A549 (cell line): ENCODE data around the gene NAA38. TPM values are rescaled to one million over a fixed set of nuclear protein-coding genes. Genes with fewer than 3 reads are reported as not detected.
A peak's percentile ranks its signal among the peaks of the same experiment; 100 is the strongest.
"Not testable (repeated sequence)": the region's sequence is repeated elsewhere in the genome, so short reads cannot be mapped to it uniquely, and the experiment has no call there.

Experiments used
- ATAC-seq, 2 experiments: fragments of 200-7000 bp in 1 of 2; fragments of >200 bp in 1 of 2; cut with Nextera tagmentation in 1 of 2; cut with Tn5 transposase in 1 of 2; 3 replicates each; pipeline versions ENCODE4 v1.8.0 to v1.9.1; 2018 to 2020; ENCODE audit warnings: mild to moderate bottlenecking in 1 of 2, moderate library complexity in 1 of 2
- CTCF ChIA-PET: fragments of 300-600 bp; sonication (Branson Sonifier 250); formaldehyde crosslinking; extraction: SDS; loops from one replicate; lab custom pipeline; 2021; ENCODE audit warnings: antibody characterized with exemption, inconsistent platforms; lab: Yijun Ruan, JAX
- POLR2A ChIA-PET: fragments of 350-600 bp; formaldehyde crosslinking; extraction: SDS; loops from one replicate; lab custom pipeline; 2021; ENCODE audit warnings: antibody characterized with exemption, inconsistent platforms; lab: Yijun Ruan, JAX
- DNase-seq, 2 experiments: peaks; one replicate each; pipeline versions ENCODE4 v3.0.0 to v3.0.0-alpha.2; 2011 to 2016; ENCODE audit warnings: low read depth in 1 of 2, low spot score in 1 of 2
- FAIRE-seq: peaks from 2 replicates; lab custom pipeline; 2011; peaks lifted over from hg19 to GRCh38; lab: Jason Lieb, UNC
- H3K27ac ChIP-seq, 2 experiments: fragments of >200 bp; sonication (Bioruptor Twin); formaldehyde crosslinking; 3 replicates each; pipeline ENCODE4 v1.5.1; 2016 to 2017
- H3K4me1 ChIP-seq: fragments of >200 bp; sonication (Bioruptor Twin); formaldehyde crosslinking; 3 replicates; pipeline ENCODE4 v1.6.1; 2016
- H3K4me2 ChIP-seq: fragments of >200 bp; sonication (Bioruptor Twin); formaldehyde crosslinking; 3 replicates; pipeline ENCODE4 v1.6.1; 2016
- H3K4me3 ChIP-seq: fragments of >200 bp; sonication (Bioruptor Twin); formaldehyde crosslinking; 3 replicates; pipeline ENCODE4 v1.5.1; 2016
- H3K9me3 ChIP-seq: fragments of >200 bp; sonication (Bioruptor Twin); formaldehyde crosslinking; 3 replicates; pipeline ENCODE4 v1.6.1; 2016
- CBX2 ChIP-seq: fragments of 200-600 bp; sonication (generic); IDR thresholded peaks from 2 replicates; pipeline ENCODE4 v1.6.1; 2016; ENCODE audit warnings: low read depth, mild to moderate bottlenecking, borderline replicate concordance
- CBX8 ChIP-seq: fragments of 200-600 bp; sonication (generic); IDR thresholded peaks from 2 replicates; pipeline ENCODE4 v1.6.1; 2016
- CEBPB ChIP-seq, 2 experiments: fragments of >200 bp in 1 of 2; sonication (Bioruptor Twin) in 1 of 2; formaldehyde crosslinking in 1 of 2; IDR thresholded peaks; 2 replicates each; pipeline ENCODE4 v1.6.1; 2012 to 2016
- EP300 ChIP-seq, 2 experiments: fragments of >200 bp; sonication (Bioruptor Twin); formaldehyde crosslinking; IDR thresholded peaks; 2 replicates in 1 of 2; 3 replicates in 1 of 2; pipeline ENCODE4 v1.6.1; 2016 to 2017
- HDAC2 ChIP-seq: fragments of 200-600 bp; sonication (generic); IDR thresholded peaks from 2 replicates; pipeline ENCODE4 v1.6.1; 2016
- HOXB13 ChIP-seq: fragments of 250-450 bp; sonication (Bioruptor Pico); IDR thresholded peaks from 2 replicates; pipeline ENCODE4 v1.5.0; 2020; ENCODE audit warnings: low read depth, mild to moderate bottlenecking, moderate library complexity
- JUN ChIP-seq, 2 experiments: fragments of >200 bp; sonication (Bioruptor Twin); formaldehyde crosslinking; IDR thresholded peaks; 2 replicates in 1 of 2; 3 replicates in 1 of 2; pipeline ENCODE4 v1.6.1; 2016 to 2017
- KDM1A ChIP-seq: fragments of 200-600 bp; sonication (generic); IDR thresholded peaks from 2 replicates; pipeline ENCODE4 v1.6.1; 2016; ENCODE audit warnings: low read depth, mild to moderate bottlenecking
- KDM5A ChIP-seq: fragments of 200-600 bp; sonication (generic); IDR thresholded peaks from 2 replicates; pipeline ENCODE4 v1.6.1; 2016; ENCODE audit warnings: antibody characterized with exemption, mild to moderate bottlenecking
- NPAS2 ChIP-seq: fragments of 250-450 bp; sonication (Bioruptor Pico); IDR thresholded peaks from 2 replicates; pipeline ENCODE4 v1.8.0; 2022; ENCODE audit warnings: mild to moderate bottlenecking, moderate library complexity, borderline replicate concordance
- RAD21 ChIP-seq, 2 experiments: fragments of >200 bp in 1 of 2; sonication (Bioruptor Twin) in 1 of 2; formaldehyde crosslinking in 1 of 2; IDR thresholded peaks in 1 of 2; conservative IDR thresholded peaks in 1 of 2; 2 replicates in 1 of 2; 3 replicates in 1 of 2; pipeline ENCODE4 v1.6.1; 2012 to 2018; ENCODE audit warnings: inconsistent platforms in 1 of 2
- REST ChIP-seq: fragments of 200-600 bp; sonication (generic); IDR thresholded peaks from 2 replicates; pipeline ENCODE4 v1.6.1; 2016; ENCODE audit warnings: antibody characterized with exemption, mild to moderate bottlenecking, moderate library complexity
- RNF2 ChIP-seq: fragments of 200-600 bp; sonication (generic); IDR thresholded peaks from 2 replicates; pipeline ENCODE4 v1.6.1; 2016; ENCODE audit warnings: low read depth, mild to moderate bottlenecking, antibody characterized with exemption, moderate library complexity, borderline replicate concordance
- SMC3 ChIP-seq: fragments of >200 bp; sonication (Bioruptor Twin); formaldehyde crosslinking; IDR thresholded peaks from 3 replicates; pipeline ENCODE4 v1.6.1; 2018; ENCODE audit warnings: inconsistent platforms
- ZNF302 ChIP-seq: fragments of 250-450 bp; sonication (Bioruptor Pico); IDR thresholded peaks from 2 replicates; pipeline ENCODE4 v1.9.0; 2021; ENCODE audit warnings: inconsistent platforms, mild to moderate bottlenecking, moderate library complexity
- ZSCAN20 ChIP-seq: fragments of 250-450 bp; sonication (Bioruptor Pico); IDR thresholded peaks from 2 replicates; pipeline ENCODE4 v1.8.0; 2022; ENCODE audit warnings: mild to moderate bottlenecking, moderate library complexity
- WGBS: methylation state at CpG from one replicate; pipeline ENCODE4 v1.1.6; 2017; ENCODE audit errors: missing lambda C conversion rate; 5-methylcytosine and 5-hydroxymethylcytosine counted together
- polyA plus RNA-seq, 4 experiments: library from polyadenylated mRNA; depleted of rRNA in 3 of 4; stranded (reverse); fragments of >200 nt; fragmentation: RNase III in 1 of 4; extraction: RNeasy Plus Mini Kit Qiagen cat#74134 plus additional on column Dnase treatment in 1 of 4; gene quantifications; 2 replicates in 3 of 4; 3 replicates in 1 of 4; pipeline ENCODE4 v1.2.3, GENCODE V29; 2011 to 2017
- TF ChIP-seq, protein P1 (sequence below): fragments of 250-450 bp; sonication (Bioruptor Pico); IDR thresholded peaks from 2 replicates; pipeline ENCODE4 v1.5.0; 2020; ENCODE audit warnings: low read depth, mild to moderate bottlenecking, moderate library complexity
- TF ChIP-seq, protein P2 (sequence below): fragments of >200 bp; sonication (Bioruptor Twin); formaldehyde crosslinking; IDR thresholded peaks from 2 replicates; pipeline ENCODE4 v1.6.1; 2016

The NAA38 gene
- polyA plus RNA-seq, 2 of the 4 experiments (the other 2 are of a cell fraction): 102 to 287 TPM

- H3K9me3 ChIP-seq: no peaks in the 10 kb centered on the region
- TF ChIP-seq HDAC2: no peak
- no peak for TF ChIP-seq ZSCAN20 (CRISPR knock-in tag)
- no peak for TF ChIP-seq RNF2
- no peak for TF ChIP-seq ZNF302 (CRISPR knock-in tag)
- no peak for TF ChIP-seq JUN (IDR thresholded peaks at IDR 0.05)
- no peak for TF ChIP-seq SMC3
- TF ChIP-seq, protein P1, sequence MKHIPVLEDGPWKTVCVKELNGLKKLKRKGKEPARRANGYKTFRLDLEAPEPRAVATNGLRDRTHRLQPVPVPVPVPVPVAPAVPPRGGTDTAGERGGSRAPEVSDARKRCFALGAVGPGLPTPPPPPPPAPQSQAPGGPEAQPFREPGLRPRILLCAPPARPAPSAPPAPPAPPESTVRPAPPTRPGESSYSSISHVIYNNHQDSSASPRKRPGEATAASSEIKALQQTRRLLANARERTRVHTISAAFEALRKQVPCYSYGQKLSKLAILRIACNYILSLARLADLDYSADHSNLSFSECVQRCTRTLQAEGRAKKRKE (CRISPR knock-in tag): no peak
- TF ChIP-seq KDM1A: no peak
- no peak for TF ChIP-seq RAD21 (conservative IDR thresholded peaks at IDR 0.05 in 1 of 2, IDR thresholded peaks at IDR 0.05 in 1 of 2)
- TF ChIP-seq CBX2: no peak
- no peak for TF ChIP-seq NPAS2 (CRISPR knock-in tag)
- no peak for TF ChIP-seq KDM5A
- no peak for TF ChIP-seq REST
- TF ChIP-seq CBX8: no peak
- no peak for TF ChIP-seq HOXB13 (CRISPR knock-in tag)
- no peak for TF ChIP-seq EP300 (IDR thresholded peaks at IDR 0.05)
- peaks cover 11% of the 10 kb centered on the region for H3K4me1 ChIP-seq
- ATAC-seq: no peak
- no peak for DNase-seq
- no peak overlapping the region for H3K27ac ChIP-seq
- FAIRE-seq: no peak
- H3K4me2 ChIP-seq: no peak overlapping the region
- ChIA-PET CTCF (interaction anchor here (1.1 to 4.9 kb wide), 9 partner anchors 11 to 246 kb away, joined by 3 to 32 read pairs (median 7); no protein-coding TSS in a partner anchor), POLR2A (no interaction called here)
- 64% methylated on average over 3 of the region's 3 CpGs for WGBS
- H3K4me3 ChIP-seq: no peak overlapping the region
Observed at GRCh38 chr17:7811251-7811650, 46.1 kb downstream of the NAA38 start.

DNA sequence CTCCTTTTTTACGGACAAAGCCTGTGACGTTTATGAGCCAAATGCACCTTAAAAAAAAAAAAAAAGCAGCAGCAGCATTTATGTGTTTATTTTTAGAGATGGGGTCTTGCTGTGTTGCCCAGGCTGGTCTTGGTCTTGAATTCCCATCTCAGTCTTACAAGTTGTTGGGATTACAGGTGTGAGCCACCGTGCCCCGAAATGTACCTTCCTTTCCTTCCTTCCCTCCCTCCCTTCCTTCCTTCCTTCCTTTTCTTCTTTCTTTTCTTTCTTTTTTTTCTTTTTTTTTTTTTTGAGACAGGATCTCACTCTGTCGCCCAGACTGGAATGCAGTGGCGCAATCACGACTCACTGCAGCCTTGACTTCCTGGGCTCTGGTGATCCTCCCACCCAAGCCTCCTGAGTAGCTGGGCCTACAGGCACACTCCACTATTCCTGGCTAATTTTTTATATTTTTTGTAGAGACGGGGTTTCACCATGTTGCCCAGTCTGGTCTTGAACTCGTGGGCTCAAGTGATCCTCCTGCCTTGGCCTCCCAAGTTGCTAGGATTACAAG lies 47.5 kb downstream of the NAA38 start:
- FAIRE-seq, H3K9me3 ChIP-seq, POLR2A ChIA-PET, H3K4me3 ChIP-seq, ATAC-seq: not testable (repeated sequence)
- CTCF ChIA-PET: interaction anchor here (1.1 to 4.9 kb wide), 4 partner anchors 13 to 248 kb away, joined by 4 to 32 read pairs (median 6); no protein-coding TSS in a partner anchor
- peak in 1 of 2 experiments; percentile 31 for DNase-seq
- peak overlapping the region in 1 of 2 experiments; percentile 64; a peak in 3 of 6 replicates for H3K27ac ChIP-seq
- H3K4me1 ChIP-seq: peaks cover 11% of the 10 kb centered on the region
- WGBS: 61% methylated on average over 9 of the region's 9 CpGs
- TF ChIP-seq, protein P2, sequence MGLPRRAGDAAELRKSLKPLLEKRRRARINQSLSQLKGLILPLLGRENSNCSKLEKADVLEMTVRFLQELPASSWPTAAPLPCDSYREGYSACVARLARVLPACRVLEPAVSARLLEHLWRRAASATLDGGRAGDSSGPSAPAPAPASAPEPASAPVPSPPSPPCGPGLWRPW: 0 out of 2 replicates have a peak, but pooled peaks have one; percentile 13
- TF ChIP-seq CEBPB (IDR thresholded peaks at IDR 0.05): peak; percentile 39 to 81; a peak in 3 of 4 replicates
- peak overlapping the region; percentile 46 for H3K4me2 ChIP-seq
